Posterior cingulate gyrus (tissue), 11 donors: Measurements from ENCODE around the gene TMEM79.

Source experiments
- DNase-seq, 10 donors: peaks; one replicate each; pipeline versions ENCODE4 v3.0.0 to v3.0.0-alpha.2; 2020 to 2021; ENCODE audit warnings: mixed read lengths in 3 of 10
- intact Hi-C: fragments of 100-400 bp; cut with DNase I; formaldehyde crosslinking; loops from one replicate; pipeline ENCODE4 v1.15.1; 2023

TMEM79 gene

GRCh38 chr1:156260896-156261295 lies 23.2 kb upstream of the TMEM79 start:
- intact Hi-C loops = no loop called here
- DNase-seq = peak in 2 of 10 donors; percentile 75 to 90

GRCh38 chr1:156262461-156263287 lies 21.5 kb upstream of the TMEM79 start:
- intact Hi-C loops = no loop called here
- DNase-seq = peak in 1 of 10 donors; percentile 51

GRCh38 chr1:156263288-156263655 lies 20.9 kb upstream of the TMEM79 start:
- intact Hi-C loops = no loop called here
- peak in 2 of 10 donors; percentile 23 to 61 for DNase-seq

- intact Hi-C loops = no loop called here
- DNase-seq = peak in 1 of 10 donors; percentile 75
These were observed 18.1 kb upstream of the TMEM79 start for GRCh38 chr1:156266051-156266450.

GRCh38 chr1:156268336-156268735 lies 15.8 kb upstream of the TMEM79 start:
- intact Hi-C loops = no loop called here

GRCh38 chr1:156270314-156270713 lies 13.8 kb upstream of the TMEM79 start:
- intact Hi-C loops = no loop called here
- no peak for DNase-seq

More at GRCh38 chr1:156268336-156268735, 15.8 kb upstream of the TMEM79 start:
- no peak for DNase-seq

GRCh38 chr1:156276532-156276931 lies 7.6 kb upstream of the TMEM79 start:
- intact Hi-C loops = no loop called here
- peak in 1 of 10 donors; percentile 1 for DNase-seq

GRCh38 chr1:156276966-156277381 lies 7.2 kb upstream of the TMEM79 start:
- intact Hi-C loops = no loop called here
- peak in 1 of 10 donors; percentile 7 for DNase-seq

GRCh38 chr1:156279837-156280236 lies 4.3 kb upstream of the TMEM79 start:
- no peak for DNase-seq
- intact Hi-C loops = no loop called here

- intact Hi-C loops = no loop called here
- peak in 3 of 10 donors; percentile 42 to 85 (median 72) for DNase-seq
These were observed 2.8 kb upstream of the TMEM79 start for GRCh38 chr1:156281281-156281680.

- DNase-seq = peak in 1 of 10 donors; percentile 71
- intact Hi-C loops = no loop called here
These were observed 2.2 kb upstream of the TMEM79 start for GRCh38 chr1:156281693-156282478.

- intact Hi-C loops = no loop called here
- DNase-seq = peak; percentile 92 to 99 (median 93)
These were observed 1.5 kb upstream of the TMEM79 start, which contains the start of gene SMG5 for GRCh38 chr1:156282479-156283222. TSS of gene SMG5 (minus strand) at chr1:156282825. CDS start at chr1:156282680, 145 bp downstream.

GRCh38 chr1:156283521-156283920 lies 604 bp upstream of the TMEM79 start:
- DNase-seq = no peak
- intact Hi-C loops = no loop called here

GRCh38 chr1:156284757-156285156 lies 632 bp downstream of the TMEM79 start:
- peak in 2 of 10 donors; percentile 5 to 21 for DNase-seq
- intact Hi-C loops = no loop called here

GRCh38 chr1:156285437-156285836 lies 1.3 kb downstream of the TMEM79 start:
- intact Hi-C loops = no loop called here

GRCh38 chr1:156286061-156286460 lies 1.9 kb downstream of the TMEM79 start:
- DNase-seq = peak in 2 of 10 donors; percentile 43 to 67
- intact Hi-C loops = no loop called here

More at GRCh38 chr1:156285437-156285836, 1.3 kb downstream of the TMEM79 start:
- DNase-seq = peak in 2 of 10 donors; percentile 59 to 75

GRCh38 chr1:156289857-156290256 lies 5.7 kb downstream of the TMEM79 start:
- no peak for DNase-seq
- intact Hi-C loops = loop anchor here (10.0 kb wide), 1 partner anchor 55 kb away; no protein-coding TSS in a partner anchor

GRCh38 chr1:156291226-156292061 lies 7.3 kb downstream of the TMEM79 start:
- intact Hi-C loops = loop anchor here (10.0 kb wide), 1 partner anchor 57 kb away; no protein-coding TSS in a partner anchor

GRCh38 chr1:156293098-156293434 lies 8.9 kb downstream of the TMEM79 start:
- intact Hi-C loops = loop anchor here (10.0 kb wide), 1 partner anchor 58 kb away; no protein-coding TSS in a partner anchor
- peak in 1 of 10 donors; percentile 22 for DNase-seq

More at GRCh38 chr1:156291226-156292061, 7.3 kb downstream of the TMEM79 start:
- DNase-seq = peak; percentile 74 to 98 (median 84)
